Right lung (tissue), 5 donors: ENCODE results near the gene PRDM16. TPM values are rescaled to one million over a fixed set of nuclear protein-coding genes. Genes with fewer than 3 reads are reported as not detected.

ENCODE experiments used
- DNase-seq, 2 donors: peaks; one replicate each; pipeline ENCODE4 v3.0.0-alpha.2; 2013
- polyA plus RNA-seq, 5 donors: library from polyadenylated mRNA; unstranded; fragments of 120-200 nt; gene quantifications; one replicate each; pipeline versions ENCODE4 v1.2.1 to v1.2.3, GENCODE V29; 2013; ENCODE audit warnings: inconsistent platforms in 1 of 5, low replicate concordance in 1 of 5; ENCODE audit not compliant: insufficient read length in 5 of 5, insufficient read depth in 1 of 5

The PRDM16 gene
- polyA plus RNA-seq, 5 donors: 9.8 to 16.0 (median 11.8) TPM

DNA sequence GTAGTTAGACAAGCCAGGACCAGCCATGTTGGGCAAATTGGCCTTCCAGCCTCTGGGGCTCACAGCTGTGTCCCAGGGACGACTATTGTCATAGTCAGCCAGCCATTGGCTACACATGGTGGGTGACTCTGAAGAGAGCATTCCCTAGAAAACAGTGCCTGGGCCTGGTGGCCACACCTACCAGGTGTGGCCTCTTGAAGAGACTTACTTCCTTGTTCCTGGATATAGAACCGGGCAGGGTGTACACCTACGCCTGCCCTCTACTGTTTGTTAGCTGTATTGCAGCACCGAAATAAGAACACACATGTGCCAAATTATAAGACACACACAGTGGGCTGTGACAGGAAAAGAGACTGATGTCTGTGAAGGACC lies 250.9 kb downstream of the PRDM16 start:
- DNase-seq: peak in 1 of 2 donors; percentile 51

DNA sequence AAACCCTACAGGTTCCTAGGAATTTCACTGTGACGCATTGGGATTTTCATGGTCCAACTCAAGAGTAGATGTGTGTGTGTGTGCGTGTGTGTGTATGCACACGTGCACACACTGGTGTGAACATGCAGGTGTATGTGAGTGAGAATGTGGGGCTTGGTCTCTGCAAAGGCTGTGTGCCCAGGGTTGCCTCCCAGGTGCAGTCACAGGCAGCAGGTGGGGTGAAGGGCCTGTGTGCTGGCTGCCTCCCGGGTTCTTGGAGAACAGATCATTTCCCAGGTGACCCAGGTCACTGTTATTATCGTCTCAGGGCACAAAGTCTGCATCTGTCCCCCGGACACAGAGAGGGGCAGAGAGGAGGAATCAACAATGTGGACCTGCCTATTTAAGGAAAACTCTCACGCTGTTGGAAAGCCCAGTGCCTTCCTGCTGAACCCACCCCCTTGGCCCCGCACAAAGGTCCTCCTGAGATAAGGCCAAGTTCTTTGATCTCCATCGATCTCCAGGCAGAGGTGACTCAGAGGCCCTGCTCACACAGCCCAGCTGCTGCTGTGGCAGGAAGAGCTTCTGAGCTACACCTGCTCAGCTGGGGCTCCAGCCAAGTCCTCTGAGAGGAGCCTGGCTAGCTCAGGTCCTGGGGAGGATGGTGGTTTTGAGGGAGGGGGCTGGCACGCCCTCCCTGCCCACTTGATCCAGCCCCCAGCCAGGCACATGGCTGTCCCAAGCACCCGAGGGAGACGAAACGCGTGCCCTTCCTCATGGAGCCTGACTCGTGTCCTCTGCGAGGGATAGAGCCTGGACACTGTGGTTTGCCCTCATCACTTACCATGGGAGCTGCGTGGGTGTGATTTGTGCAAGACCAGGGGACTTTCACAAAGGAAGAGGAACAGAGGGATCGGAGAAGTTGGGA lies 251.5 kb downstream of the PRDM16 start:
- DNase-seq: no peak

DNA sequence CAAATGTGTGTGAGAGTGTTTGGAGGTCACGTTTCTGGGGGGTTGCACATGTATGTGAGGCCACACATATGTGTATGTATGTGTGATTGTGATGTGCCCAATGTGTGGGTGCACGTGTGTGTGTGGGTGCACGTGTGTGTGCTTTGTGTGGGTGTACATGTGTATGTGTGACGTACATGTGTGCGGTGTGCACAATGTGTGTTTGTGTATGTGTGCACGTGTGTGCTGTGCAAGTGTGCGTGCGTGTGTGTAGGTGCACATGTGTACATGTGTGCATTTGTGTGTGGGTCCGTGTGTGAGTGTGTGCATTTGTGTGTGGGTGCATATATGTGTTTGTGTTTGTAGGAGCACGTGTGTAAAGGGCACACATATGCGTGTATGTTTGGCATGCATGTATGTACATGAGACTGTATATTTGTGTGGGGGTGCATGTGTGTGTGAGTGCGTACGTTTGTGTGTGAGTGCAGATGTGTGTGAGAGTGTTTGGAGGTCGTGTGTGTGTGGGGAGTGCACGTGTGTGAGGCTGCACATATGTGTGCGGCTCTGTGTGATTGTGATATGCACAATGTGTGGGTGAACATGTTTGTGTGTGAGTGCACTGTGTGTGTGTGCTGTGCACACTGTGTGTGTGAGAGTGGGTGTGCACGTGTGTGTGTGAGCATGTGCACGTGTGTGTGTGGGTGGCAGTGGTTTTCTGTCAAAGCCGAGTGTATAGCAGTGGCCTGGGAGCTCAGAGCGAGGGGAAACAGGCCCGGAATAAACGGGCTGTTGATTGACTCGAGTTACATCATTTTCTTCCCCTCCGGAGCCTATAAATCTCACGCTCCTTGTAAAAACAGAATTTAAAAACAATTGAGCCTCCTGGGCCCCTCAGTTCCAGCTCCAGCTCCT lies 252.8 kb downstream of the PRDM16 start:
- DNase-seq: no peak

DNA sequence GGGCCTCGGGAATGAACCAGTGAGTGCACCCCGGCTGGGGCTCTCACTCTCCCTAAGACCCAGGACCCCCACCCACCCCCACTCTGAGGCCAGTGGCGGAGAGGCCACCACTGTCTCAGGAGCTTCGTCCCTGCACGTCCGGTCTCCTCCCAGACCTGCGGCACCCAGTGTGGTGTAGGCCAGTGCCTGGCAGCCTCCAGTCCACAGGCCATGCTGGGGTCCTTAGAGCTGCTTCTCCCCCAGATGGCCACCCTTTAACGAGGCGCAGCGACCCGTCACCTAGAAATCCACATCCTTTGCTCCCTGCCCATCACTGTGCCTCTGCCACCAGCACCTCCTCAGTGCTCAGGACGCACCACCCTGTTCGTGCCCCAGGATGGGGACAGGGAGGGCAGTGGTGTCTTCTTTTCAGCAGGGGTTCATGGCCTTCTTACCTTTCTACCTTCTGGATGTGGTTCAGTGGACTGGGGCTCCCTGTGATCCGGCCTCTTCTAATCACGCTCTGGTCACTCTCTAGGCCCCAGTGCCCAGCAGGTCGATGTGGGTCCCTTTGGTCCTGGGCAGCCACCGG lies 253.5 kb downstream of the PRDM16 start:
- no peak for DNase-seq

DNA sequence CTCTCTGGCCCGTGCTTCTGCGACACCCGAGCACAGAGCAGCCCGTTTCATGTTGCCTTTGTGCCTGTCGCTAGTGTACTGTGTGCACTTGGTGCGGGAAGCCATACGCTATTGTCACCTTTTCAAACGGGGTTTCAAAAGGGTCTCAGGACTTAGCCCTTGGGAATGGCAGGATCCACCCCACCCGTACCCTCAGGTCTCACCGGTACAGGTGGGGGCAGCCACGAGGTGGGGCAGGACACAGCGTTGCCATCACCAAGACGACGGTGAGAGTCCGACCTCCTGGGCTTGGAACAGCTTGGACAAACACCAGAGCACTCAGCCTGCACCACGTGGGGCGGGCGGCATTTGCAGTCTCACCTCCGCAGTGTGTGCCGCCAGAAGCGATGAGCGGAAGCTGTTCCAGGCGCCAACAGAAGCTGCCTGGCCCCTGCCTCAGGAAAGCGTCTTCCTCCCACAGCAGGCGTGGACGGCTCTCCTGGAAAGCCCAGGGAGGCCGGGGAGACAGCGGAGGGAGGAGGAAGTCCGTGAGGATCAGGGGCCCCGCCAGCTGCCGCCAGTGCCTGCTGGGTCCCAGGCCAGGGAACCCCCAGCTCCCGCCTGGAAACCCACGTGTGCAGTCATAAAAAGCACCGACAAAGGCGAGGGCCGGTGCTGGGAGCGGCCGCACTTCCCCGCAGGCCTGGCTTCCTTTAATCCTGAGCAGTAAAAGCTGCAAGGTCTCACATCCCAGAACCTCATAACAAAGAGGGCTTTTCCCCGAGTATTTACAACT lies 254.2 kb downstream of the PRDM16 start:
- DNase-seq: peak; percentile 55 to 57

DNA sequence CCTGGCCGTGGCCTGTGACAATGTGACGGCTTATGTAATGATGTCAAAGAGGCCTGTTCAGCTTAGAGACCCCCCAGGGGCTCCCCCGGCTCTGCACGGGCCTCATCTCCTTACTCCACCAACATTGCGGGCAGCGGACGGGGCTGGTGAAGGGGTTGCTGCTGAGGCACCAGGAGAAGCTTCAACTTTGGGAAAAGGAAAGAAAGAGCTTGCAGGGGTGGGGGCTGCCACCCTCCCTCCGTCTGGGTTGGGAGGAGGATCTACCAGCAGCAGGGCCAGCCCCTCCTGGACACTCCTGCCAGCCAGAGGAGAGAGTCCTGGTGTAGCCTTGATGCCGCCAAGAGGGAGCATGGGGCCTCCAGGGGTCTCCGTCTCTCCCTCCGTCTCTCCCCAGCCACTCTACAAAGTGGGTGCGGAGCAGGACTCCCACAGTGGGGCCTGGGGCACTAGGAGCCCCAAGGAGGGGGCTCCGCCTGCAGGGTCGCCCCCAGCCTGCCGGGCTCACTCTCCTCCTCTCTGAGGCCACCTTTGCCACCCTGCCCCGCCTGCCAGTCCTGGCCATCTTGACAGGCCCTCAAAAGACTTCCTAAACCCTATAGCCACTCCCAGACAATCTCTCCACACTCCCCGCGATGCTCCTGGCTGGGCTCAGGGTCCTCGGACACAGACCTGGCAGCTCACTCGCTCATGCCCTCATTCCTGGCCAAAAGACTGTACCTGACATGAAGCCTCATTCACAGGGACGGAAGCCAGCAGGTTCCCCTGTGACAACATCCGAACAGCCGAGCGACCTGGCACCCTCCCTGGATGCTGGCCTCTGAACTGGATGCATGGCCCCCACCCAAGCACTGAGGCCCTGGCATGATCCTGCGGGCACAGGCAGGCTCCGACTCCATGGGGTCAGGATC lies 255.0 kb downstream of the PRDM16 start:
- DNase-seq: no peak

DNA sequence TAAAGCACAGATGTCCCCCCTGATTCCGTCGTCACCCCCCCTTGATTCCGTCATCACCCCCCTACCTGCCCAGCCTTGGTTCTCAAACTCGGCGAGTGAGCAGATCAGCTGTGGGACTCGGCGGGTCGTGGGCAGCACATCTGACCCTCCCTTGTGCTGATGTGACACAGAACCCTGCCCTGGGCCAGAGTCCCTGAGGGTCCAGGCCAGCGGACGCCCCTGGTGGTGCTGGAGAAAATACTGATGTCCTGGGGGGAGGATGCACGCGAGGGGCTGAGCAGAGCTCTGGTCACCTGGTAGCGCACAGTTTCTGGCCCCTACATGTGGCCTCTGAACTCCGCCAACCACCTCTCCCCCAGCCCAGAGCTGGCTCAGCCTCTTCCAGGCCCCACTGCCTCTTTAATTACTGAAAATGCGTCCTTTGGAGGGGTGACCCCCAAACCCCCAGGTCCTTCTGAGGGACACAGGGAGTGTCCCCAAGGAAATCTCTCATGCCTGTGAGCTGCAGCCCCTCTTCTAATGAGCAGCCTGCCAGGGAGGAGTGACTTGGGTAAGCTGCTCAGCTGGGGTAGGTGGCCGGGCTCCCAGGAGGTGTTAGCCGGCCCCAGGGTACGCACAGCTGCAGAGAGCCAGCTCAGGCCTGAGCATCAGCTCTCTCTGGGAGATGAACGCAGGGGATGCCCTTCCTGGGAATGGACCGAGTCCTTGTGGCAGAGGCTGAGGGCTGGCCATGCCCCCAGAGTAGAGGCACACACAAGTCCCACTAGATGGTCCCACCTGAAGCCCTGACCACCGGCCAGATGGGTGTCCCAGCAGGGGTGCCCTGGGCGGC lies 255.9 kb downstream of the PRDM16 start:
- no peak for DNase-seq

DNA sequence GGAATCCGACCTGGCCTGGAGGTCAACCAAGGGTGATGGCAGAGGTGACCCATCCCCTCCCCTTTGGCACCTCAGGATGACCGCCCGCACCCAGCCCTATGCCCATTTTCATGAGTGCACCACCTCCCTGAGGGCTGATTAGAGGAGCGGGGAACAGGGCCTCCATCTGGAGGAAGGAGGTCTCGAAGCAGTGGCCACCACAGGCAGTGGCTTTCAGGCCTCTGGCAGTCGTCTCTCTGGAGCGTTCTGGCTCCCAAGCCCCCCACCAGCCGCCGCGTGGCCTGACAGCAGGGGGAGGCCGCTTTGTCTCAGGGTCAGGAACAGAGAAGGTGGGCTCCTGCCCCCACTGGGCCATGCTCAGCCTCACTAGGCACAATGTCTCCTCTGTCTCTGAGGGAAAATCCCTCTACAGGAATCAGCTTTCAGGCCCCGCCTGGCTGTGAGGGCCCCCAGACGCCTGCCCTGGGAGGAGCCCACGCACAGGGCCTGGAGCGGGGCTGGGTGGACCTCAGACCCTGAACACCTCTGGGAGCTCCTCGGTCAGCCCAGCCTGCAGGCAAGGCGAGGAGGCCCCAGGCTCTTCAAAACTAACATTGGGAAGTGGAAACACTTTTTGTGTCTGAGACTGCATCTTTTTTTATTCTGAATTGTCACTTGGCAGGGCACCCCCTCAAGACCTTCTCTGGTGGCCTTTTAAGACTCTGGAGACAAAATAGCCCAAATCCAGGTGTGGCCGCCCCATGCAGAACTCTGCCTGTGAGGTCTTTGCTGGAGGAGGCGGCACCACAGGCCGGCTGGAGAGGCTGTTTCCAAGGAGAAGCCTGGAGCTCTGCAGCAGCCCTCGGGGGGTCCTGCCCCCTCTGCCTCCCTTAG lies 257.7 kb downstream of the PRDM16 start:
- DNase-seq: no peak

DNA sequence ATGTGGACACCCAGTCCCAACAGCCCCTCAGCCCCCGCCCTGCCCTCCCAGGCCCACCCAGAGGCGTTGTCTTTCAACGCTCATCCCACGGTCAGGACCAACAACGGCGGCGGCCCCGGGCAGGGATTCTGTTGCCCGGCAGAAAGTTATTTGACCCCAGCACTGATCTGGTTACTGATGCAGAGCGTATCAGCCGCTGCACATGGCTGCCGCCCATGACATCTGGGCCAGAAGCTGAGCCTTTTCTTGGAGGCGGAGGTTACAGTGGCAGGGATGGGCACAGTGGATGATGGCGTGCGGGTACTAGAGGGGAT lies 258.3 kb downstream of the PRDM16 start:
- DNase-seq: no peak

DNA sequence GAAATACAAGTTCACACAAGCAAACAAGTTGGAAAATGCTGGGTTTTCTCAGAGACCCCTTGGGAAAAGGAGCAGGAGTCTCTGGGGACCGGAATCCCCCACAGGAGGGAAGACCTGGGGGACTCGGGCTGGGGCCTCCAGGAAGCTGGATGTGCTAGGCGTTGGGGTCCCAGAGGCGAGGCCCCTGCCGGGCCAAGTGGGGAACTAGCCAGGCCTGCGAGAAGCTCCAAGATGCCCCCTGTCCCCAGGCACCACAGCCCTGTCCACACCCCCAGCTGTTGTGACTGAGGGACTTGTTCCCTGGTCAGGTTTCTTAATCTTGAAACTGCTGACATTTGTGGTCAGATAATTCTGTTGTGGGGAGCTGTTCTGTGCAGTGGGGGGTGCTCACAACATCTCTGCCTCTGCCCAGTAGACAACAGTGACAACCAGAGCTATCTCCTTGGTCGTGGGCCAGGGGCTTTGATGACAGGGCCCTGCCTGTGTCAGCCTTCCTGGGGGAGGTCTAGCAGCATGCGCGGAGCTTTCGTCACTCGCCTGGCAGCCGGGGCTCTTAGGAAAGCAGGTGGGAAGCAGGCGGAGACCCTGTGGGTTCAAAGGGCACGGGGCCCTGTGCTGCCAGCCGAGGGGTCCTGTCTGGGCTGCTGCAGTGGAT lies 259.1 kb downstream of the PRDM16 start:
- no peak for DNase-seq

DNA sequence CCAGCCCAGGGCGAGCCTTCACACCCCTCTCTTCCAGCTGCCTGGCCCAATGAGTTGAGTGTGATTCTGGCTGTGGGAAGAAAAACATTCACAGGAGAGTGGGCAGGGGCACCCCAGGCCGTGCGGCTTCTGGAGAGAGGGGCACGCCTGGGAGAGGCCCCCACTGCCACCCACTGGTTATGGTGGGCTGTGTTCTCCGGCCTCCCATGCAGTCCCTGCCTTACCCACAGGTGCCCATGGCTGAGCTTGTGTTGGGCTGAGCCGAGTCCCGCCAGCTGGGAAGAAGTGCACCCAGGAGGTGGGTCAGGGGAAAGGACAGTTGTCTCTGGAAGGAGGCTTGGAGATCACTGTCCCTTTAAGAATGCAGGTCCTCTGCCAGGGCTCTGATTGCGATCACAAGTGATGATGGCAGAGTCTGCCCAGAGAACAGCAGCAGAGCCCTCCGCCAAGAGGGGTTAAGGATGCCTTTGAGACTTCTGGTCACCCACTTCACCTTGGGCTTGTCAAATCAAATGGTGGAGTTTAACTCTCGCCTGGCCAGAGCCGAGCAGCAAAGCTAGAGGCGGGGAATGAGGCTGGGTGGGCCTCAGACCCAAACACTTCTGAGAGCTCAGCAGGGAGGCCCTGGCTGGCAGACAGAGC lies 260.8 kb downstream of the PRDM16 start:
- no peak for DNase-seq

DNA sequence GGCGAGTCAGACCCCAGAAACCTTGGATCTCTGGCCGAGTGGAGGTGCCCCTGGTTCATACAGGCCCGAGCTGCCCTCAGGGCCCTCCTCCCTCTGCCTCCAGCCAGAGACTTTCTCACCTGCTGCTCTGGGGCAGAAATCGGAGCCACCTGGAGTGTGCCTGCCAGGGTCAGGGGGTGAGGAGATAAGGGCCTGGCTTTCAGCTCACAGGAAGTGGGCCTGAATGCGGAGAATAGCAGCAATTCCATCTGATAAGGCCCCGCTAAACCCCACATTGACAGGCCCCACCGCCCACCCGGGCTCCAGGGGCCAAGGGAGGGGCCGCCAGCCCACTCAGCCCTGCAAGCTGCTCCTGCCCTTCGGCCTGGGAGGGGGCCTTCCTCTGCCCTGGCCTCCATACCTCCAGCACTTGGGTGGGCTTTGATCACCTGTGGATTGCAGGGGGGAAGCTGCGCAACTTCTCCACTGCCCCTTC lies 261.8 kb downstream of the PRDM16 start:
- no peak for DNase-seq

DNA sequence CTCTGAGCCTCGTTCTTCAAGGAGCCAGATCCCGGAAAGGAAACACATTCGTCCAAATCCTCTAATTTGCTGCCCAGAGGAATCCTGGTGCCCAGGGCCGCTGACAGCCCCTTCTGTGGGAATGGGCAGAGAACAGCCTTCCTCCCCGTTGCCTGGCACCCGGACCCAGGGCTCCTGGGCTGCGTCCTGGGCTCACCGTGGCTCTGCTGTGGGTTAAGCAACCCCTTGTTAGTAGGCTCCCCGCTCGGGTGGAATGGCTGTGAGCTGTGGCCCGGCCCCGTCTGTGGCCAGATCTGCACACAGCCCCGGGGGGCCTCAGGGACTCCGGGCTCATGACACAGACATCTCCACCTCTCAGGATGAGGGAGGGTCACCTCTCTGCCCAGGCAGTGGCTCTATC lies 262.6 kb downstream of the PRDM16 start:
- no peak for DNase-seq

DNA sequence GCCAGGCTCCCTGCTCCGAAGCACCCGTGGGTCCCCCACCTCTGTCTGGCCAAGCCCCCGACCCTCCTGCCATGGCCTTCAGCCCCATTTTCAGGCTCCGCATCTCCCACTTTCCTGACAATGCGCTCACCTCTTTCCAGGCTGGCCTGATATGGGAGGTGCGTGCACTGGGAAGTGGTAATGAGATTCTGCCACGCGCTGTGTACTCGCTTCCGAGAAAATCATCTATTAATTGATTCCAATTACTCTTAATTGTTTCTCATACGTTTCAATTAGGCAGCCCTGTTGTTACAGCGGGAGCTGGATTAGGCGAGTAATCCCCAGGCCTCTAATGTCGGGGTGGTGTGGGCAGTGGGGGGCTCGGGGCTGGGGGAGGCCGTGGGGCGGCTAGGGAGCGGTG lies 263.0 kb downstream of the PRDM16 start:
- DNase-seq: no peak

DNA sequence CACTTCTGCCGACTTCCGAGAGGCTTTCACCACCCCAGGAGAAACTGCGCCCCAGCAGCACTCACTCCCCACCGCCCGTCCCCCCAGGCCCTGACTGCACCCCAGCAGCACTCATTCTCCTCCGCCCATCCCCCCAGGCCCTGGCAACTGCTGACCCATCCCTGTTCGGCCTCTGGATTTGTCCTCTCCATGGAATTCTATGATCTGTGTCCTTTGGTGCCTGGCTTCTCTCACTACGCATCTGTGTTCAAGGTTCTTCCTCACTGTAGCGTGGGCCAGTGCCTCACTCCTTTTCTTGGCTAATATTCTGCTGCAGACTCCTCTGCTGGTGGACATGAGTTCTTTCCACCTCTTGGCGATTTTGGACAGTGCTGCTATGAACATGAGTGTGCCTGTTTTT lies 263.7 kb downstream of the PRDM16 start:
- DNase-seq: no peak

DNA sequence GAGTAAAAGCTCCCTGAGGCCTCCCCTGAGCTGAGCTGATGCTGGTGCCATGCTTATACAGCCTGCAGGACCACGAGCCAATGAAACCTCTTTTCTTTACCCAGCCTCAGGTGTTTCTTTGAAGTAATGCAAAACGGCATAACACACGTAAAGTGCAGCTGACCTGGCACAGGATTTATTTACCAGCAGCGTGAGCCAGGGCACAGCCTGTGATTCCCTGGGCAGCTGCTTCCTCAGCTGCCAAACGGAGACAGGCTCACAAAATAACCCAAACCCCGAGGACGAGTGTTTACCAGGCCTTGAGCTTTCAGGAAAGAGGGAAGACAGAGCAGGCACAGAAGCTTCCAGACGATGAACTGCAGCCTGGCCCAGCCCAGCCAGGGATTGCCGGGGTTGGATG lies 264.9 kb downstream of the PRDM16 start:
- no peak for DNase-seq

DNA sequence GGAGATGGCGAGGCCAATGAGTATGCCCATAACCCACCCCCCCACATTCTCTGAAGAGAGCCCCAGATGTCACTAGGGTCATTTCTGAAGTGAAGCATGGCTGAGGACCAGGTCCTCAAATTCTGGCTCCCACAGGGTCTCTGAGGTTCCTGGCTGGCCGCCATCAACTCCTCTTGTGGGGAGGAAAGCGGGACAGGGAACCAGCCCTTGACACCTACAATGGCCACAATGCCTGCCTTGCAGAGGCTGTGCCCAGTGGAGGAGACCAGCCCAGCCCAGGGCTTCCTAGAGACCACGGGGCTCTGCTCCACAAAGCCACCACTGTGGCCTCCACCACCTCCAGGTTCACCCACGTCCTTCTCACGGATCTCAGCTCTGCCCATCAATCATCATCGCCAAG lies 265.4 kb downstream of the PRDM16 start:
- no peak for DNase-seq
